Gastrocnemius medialis (tissue), 4 donors: ENCODE data around the gene TBX2. TPM values are rescaled to one million over a fixed set of nuclear protein-coding genes. Genes with fewer than 3 reads are reported as not detected.

Source experiments
- ATAC-seq, 2 donors: fragments of 150-250 bp; one replicate each; pipeline ENCODE4 v1.9.1; 2016
- DNase-seq, 2 donors: peaks; one replicate each; pipeline ENCODE4 v3.0.0-alpha.2; 2019
- H3K27ac ChIP-seq, 4 donors: fragments of 200-600 bp; sonication (generic); 1 replicate in 1 of 4; 2 replicates in 3 of 4; pipeline ENCODE4 v1.5.1; 2016 to 2018; ENCODE audit warnings: mild to moderate bottlenecking in 2 of 4, moderate library complexity in 1 of 4
- H3K27me3 ChIP-seq, 3 donors: fragments of 200-600 bp; sonication (generic) in 2 of 3; 1 replicate in 1 of 3; 2 replicates in 2 of 3; pipeline versions ENCODE4 v1.5.1 to v1.6.0; 2016 to 2019; ENCODE audit warnings: mild to moderate bottlenecking in 1 of 3, moderate library complexity in 1 of 3
- H3K36me3 ChIP-seq, 2 donors: fragments of 200-600 bp; sonication (generic) in 1 of 2; one replicate each; pipeline ENCODE4 v1.5.1; 2017 to 2018
- H3K4me1 ChIP-seq, 2 donors: fragments of 200-600 bp; sonication (generic) in 1 of 2; one replicate each; pipeline ENCODE4 v1.5.1; 2016 to 2017; ENCODE audit warnings: mild to moderate bottlenecking in 2 of 2
- H3K4me3 ChIP-seq, 4 donors: fragments of 200-600 bp; sonication (generic) in 3 of 4; 1 replicate in 1 of 4; 2 replicates in 3 of 4; pipeline ENCODE4 v1.5.1; 2016 to 2019; ENCODE audit warnings: mild to moderate bottlenecking in 2 of 4
- H3K9me3 ChIP-seq, 3 donors: fragments of 200-600 bp; sonication (generic) in 2 of 3; 1 replicate in 1 of 3; 2 replicates in 2 of 3; pipeline ENCODE4 v1.5.1; 2016 to 2019
- POLR2A ChIP-seq, 2 donors: fragments of 450-650 bp; IDR thresholded peaks; one replicate each; pipeline ENCODE4 v1.6.1; 2017; ENCODE audit warnings: antibody characterized with exemption in 2 of 2, mild to moderate bottlenecking in 2 of 2, moderate library complexity in 2 of 2
- in situ Hi-C, 4 donors: fragments of 200-750 bp; cut with MboI; loops; one replicate each; pipeline versions ENCODE4 v1.15.0 to v1.8.0; 2017; ENCODE audit warnings: low sequenced_read_pairs in 4 of 4
- intact Hi-C: fragments of 100-400 bp; cut with DNase I; formaldehyde crosslinking; loops from one replicate; pipeline ENCODE4 v1.15.1; 2023; ENCODE audit warnings: low total_unique reads
- total RNA-seq, 4 donors: library from RNA; depleted of rRNA; stranded (reverse); fragments of >200 nt; gene quantifications; one replicate each; pipeline versions ENCODE4 v1.1.0 to v1.2.3, GENCODE V29; 2016
- TF ChIP-seq, protein P1 (sequence below), 5 experiments: fragments of 450-650 bp in 3 of 5; fragments of 200-600 bp in 2 of 5; sonication (generic) in 2 of 5; IDR thresholded peaks in 4 of 5; conservative IDR thresholded peaks in 1 of 5; 1 replicate in 4 of 5; 2 replicates in 1 of 5; pipeline ENCODE4 v1.5.1; 2016 to 2019; ENCODE audit warnings: antibody characterized with exemption in 5 of 5, mild to moderate bottlenecking in 3 of 5, moderate library complexity in 3 of 5

Gene TBX2
- total RNA-seq, 4 donors from 2014 or later: 4.2 to 10.4 (median 6.4) TPM

DNA sequence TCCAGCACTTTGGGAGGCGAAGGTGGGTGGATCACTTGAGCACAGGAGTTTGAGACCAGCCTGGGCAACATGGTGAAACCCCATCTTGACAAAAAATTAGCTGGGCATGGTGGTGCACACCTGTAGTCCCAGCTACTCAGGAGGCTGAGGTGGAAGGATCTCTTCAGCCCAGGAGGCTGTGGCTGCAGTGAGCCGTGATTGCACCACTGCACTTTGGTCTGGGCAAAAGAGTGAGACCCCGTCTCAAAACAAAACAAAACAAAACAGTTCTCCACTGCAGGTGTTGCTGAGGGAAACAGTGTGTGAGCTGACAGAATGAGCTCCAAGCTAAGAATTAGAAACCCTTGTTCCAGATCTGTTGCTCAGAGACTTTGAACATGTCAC lies 35.2 kb upstream of the TBX2 start:
- no peak for DNase-seq

DNA sequence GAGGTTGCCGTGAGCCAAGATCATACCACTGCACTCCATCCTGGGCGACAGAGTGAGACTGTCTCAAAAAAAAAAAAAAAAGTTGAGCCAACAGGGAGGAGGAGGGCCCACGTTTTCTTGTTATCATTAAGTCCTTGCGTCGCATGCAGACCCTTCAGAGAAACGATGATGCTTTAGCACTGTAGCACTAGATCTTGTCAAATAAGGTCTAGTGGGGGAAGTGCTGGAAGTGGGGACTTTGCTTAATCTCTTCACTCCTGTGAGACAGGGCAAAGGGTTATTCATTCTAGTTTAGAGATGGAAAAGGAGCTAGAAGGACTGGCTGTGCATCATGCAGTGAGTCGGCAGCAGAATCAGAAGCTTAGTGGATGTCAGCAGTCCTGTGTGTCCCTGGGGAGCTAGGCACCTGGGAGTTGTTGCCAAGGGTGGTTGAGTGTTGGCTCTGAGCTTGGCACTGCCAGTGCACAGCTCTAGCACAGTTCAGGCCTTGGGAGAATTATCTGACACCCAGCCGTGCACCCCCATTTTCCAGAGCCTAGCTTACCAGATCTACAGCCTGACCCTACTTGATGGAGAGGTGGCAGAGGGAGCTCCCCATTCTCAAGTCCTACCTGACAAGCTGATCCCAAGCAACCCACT lies 33.4 kb upstream of the TBX2 start:
- DNase-seq (no peak), ATAC-seq (no peak)
- H3K27me3 ChIP-seq: no peaks in the 10 kb centered on the region
- H3K9me3 ChIP-seq: no peaks in the 10 kb centered on the region
- no peaks in the 10 kb centered on the region for H3K4me1 ChIP-seq
- TF ChIP-seq POLR2A (IDR thresholded peaks at IDR 0.05): no peak
- TF ChIP-seq, protein P1, sequence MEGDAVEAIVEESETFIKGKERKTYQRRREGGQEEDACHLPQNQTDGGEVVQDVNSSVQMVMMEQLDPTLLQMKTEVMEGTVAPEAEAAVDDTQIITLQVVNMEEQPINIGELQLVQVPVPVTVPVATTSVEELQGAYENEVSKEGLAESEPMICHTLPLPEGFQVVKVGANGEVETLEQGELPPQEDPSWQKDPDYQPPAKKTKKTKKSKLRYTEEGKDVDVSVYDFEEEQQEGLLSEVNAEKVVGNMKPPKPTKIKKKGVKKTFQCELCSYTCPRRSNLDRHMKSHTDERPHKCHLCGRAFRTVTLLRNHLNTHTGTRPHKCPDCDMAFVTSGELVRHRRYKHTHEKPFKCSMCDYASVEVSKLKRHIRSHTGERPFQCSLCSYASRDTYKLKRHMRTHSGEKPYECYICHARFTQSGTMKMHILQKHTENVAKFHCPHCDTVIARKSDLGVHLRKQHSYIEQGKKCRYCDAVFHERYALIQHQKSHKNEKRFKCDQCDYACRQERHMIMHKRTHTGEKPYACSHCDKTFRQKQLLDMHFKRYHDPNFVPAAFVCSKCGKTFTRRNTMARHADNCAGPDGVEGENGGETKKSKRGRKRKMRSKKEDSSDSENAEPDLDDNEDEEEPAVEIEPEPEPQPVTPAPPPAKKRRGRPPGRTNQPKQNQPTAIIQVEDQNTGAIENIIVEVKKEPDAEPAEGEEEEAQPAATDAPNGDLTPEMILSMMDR (IDR thresholded peaks at IDR 0.05 in 4 of 5, conservative IDR thresholded peaks at IDR 0.05 in 1 of 5): no peak
- no peaks in the 10 kb centered on the region for H3K36me3 ChIP-seq
- H3K4me3 ChIP-seq: no peak overlapping the region
- H3K27ac ChIP-seq: no peak overlapping the region
- in situ Hi-C loops (no loop called here), intact Hi-C loops (no loop called here)

More for the DNA sequence above, 35.2 kb upstream of the TBX2 start:
- Histone ChIP-seq H3K27ac (no peak overlapping the region), H3K9me3 (no peaks in the 10 kb centered on the region), H3K27me3 (no peaks in the 10 kb centered on the region), H3K4me1 (no peaks in the 10 kb centered on the region), H3K36me3 (no peaks in the 10 kb centered on the region), H3K4me3 (no peak overlapping the region)
- no peak for ATAC-seq
- in situ Hi-C loops (no loop called here), intact Hi-C loops (no loop called here)
- TF ChIP-seq, protein P1 (IDR thresholded peaks at IDR 0.05 in 4 of 5, conservative IDR thresholded peaks at IDR 0.05 in 1 of 5): no peak
- TF ChIP-seq POLR2A (IDR thresholded peaks at IDR 0.05): no peak

DNA sequence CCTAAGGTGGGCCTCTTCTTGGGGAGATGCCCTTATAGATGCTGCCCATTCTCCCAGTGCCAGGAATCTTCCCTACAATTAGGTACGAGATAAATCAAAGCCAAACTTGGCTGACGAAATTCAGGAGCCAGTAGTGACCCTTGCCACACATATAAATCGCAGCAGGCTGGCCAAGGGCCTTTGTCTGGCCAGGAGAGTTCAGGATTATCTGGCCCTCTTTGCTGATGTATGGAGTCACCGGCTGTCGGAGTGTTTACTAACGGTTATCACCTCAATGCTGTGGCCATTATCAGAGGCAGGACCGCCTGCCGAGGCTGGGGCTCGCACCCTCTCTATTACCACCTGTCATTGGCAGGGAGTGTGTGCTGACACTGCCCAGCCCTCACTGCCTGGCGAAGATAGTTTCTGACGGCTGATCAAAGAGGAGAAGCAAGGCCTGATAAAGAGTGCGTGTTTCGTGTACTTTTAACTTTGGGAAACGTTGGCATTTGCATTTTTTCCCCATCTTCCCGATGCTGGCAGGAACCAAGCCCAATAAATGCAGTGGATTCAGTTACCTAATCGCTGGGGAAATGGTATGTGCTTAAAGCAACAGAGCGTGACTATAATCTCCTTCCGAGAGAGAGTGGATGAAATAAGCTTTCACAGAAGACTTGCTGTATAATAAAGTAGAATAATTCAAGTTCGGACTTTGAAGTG lies 32.8 kb upstream of the TBX2 start:
- DNase-seq (no peak), ATAC-seq (no peak)
- Histone ChIP-seq H3K27me3 (no peaks in the 10 kb centered on the region), H3K4me1 (no peaks in the 10 kb centered on the region), H3K9me3 (no peaks in the 10 kb centered on the region), H3K4me3 (no peak overlapping the region), H3K36me3 (no peaks in the 10 kb centered on the region), H3K27ac (no peak overlapping the region)
- intact Hi-C loops (no loop called here), in situ Hi-C loops (no loop called here)
- TF ChIP-seq, protein P1 (IDR thresholded peaks at IDR 0.05 in 4 of 5, conservative IDR thresholded peaks at IDR 0.05 in 1 of 5): no peak
- no peak for TF ChIP-seq POLR2A (IDR thresholded peaks at IDR 0.05)

GRCh38 chr17:61368049-61368831 lies 31.4 kb upstream of the TBX2 start:
- Histone ChIP-seq H3K27me3 (no peaks in the 10 kb centered on the region), H3K9me3 (no peaks in the 10 kb centered on the region), H3K4me3 (no peak overlapping the region), H3K27ac (no peak overlapping the region), H3K36me3 (no peaks in the 10 kb centered on the region), H3K4me1 (no peaks in the 10 kb centered on the region)
- in situ Hi-C loops (no loop called here), intact Hi-C loops (no loop called here)
- no peak for DNase-seq
- TF ChIP-seq POLR2A (IDR thresholded peaks at IDR 0.05): no peak
- TF ChIP-seq, protein P1 (IDR thresholded peaks at IDR 0.05 in 4 of 5, conservative IDR thresholded peaks at IDR 0.05 in 1 of 5): no peak
- no peak for ATAC-seq
